DMS 273 (cell line): ENCODE measurements around the gene CSNK2B.
"Not testable (repeated sequence)": the region's sequence is repeated elsewhere in the genome, so short reads cannot be mapped to it uniquely, and the experiment has no call there.

Experiments used
- DNase-seq: peaks from one replicate; lab custom pipeline; 2025; ENCODE audit not compliant: unreplicated experiment; lab: John Stamatoyannopoulos, UW

The CSNK2B gene

DNA sequence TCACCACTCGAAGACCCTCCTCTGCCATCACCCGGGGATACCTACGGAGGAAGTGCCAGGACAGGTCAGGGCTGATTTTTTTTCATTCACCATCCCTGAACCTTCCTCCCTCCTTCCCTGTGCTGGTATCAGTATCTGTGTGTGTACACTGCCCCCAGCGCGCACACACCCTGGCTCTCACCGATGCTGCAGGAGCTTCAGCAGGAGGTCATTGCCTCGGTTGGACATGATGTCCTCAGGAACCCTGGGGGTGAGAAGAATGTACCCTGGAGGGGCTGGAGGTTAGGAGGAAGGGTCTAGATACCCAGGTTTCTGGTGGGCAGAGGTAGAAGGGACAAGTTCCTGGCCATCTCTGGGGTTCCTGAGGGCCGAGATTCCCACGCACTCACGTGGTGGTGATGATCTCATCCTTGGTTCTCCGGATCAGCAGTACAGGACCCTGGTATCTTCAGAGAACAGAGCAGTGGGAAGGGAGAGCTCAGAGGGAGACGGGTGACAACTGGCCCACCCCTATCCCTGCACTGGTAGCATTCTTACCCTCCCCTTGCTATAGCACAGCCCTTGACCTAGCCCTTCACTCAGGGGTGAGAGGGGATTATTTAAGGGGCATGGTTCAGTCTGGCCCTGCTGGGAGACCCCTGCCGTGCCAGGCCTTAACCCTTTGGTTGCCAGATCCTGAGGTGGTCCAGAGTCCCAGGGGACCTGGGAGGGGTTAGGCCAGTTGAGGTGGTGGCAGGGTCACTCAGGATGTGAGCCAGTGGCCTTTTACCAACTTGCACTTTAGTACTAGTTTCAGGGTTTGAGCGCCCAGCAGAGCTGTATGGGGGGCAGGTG lies 22.2 kb downstream of the CSNK2B start:
- no peak for DNase-seq

- DNase-seq, result no peak
Observed at GRCh38 chr6:31689249-31690110, 23.6 kb downstream of the CSNK2B start.

- no peak for DNase-seq
Observed at GRCh38 chr6:31690231-31691077, 24.6 kb downstream of the CSNK2B start.

DNA sequence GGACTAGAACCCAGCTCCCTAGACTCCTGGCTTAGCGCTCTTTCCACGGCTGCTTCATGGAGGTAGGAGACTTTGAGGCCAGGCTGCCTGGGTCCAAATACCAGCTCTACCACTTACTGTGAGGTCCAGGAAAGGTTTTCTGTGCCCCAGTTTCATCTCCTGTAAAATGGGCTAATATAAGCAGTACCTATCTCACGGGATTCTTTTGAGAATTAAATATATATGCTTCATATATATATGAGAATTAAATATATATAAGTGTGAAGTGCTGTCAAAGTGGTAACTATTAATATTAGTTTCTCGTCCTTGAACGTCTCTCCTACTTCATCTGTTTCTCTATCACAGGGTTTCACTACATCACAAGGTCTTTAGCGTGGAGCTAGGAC lies 25.2 kb downstream of the CSNK2B start:
- DNase-seq, result no peak

GRCh38 chr6:31691564-31692108 lies 25.8 kb downstream of the CSNK2B start:
- DNase-seq, result no peak

GRCh38 chr6:31692353-31692752 lies 26.5 kb downstream of the CSNK2B start:
- DNase-seq, result no peak

DNA sequence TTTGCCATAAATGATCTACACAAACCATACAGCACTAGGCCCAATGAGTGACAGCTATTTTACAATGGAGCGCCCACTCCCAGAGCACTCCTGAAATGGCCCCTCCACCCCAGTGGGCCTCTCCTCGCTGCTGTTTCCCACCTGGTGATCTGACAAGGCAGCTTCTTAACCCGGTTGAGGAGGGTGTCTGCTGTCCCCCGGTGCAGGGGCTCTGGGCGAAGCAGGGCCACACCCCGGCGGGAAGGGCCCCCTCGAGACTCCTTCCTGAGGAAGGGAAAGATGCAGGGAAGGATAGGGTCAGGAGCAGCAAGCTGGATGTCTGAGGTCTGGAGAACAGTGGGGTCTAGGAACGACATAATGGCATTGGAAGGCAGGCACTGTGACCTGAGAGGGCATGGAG lies 27.0 kb downstream of the CSNK2B start:
- DNase-seq, result no peak

- no peak for DNase-seq
Observed at GRCh38 chr6:31693535-31693934, 27.7 kb downstream of the CSNK2B start.

DNA sequence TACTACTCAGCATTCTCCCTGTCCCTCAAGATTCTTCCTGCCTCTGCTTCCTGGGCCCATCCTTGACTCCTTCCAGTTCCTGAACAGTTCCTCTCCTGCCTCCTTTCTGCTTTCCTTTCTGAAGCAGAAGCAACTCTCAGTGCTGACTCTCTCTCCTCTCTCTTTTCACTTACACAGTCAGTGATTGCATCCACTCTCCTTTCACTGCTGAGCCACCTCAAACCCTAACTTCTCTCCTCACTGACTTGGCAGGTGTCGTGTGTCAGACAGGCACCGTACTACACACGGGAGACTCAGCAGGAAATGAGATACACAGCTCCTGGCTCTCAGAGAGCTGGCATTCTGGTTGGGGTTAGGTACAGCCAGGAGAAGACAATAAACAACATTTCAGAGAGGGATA lies 31.7 kb downstream of the CSNK2B start:
- peak; percentile 28 for DNase-seq

- DNase-seq, result no peak
Observed at GRCh38 chr6:31700740-31701401, 35.0 kb downstream of the CSNK2B start.

DNA sequence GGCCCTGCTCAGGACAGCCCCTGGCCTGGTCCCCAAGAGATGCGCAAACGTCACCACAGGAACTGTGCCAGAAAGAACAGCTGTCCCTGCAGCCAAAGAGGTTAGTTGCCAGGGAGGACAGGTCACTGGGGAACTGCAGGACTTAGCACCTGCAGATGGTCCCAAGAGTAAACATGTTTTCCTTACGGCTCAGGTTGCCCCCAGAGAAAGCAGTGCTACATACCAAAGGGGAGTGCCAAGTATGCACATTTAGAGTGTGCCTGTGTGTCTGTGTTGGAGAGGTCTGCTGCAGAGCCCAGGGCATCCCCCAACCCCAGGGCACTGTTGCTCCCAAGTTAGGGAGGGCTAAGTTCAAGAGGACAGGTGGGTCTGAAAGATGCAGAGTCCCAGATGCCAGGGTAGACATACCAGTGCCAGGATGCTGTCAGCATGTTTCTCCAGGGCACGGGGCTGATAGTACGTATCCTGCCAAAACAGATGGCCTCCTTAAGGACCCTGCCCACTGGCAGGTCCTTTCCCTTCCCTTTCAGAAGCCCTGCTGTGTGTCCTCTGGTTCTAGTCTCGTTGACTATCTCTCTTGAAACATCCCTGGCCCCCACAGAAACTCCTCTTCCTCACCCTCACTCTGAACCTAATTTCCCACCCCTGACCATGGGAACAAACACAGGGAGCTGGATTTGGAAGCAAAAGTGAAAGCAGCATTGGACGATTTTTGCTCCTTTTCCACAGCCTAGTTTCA lies 36.0 kb downstream of the CSNK2B start:
- peak; percentile 80 for DNase-seq

- DNase-seq, result peak; percentile 72
Observed at GRCh38 chr6:31702405-31702818, 36.5 kb downstream of the CSNK2B start.

DNA sequence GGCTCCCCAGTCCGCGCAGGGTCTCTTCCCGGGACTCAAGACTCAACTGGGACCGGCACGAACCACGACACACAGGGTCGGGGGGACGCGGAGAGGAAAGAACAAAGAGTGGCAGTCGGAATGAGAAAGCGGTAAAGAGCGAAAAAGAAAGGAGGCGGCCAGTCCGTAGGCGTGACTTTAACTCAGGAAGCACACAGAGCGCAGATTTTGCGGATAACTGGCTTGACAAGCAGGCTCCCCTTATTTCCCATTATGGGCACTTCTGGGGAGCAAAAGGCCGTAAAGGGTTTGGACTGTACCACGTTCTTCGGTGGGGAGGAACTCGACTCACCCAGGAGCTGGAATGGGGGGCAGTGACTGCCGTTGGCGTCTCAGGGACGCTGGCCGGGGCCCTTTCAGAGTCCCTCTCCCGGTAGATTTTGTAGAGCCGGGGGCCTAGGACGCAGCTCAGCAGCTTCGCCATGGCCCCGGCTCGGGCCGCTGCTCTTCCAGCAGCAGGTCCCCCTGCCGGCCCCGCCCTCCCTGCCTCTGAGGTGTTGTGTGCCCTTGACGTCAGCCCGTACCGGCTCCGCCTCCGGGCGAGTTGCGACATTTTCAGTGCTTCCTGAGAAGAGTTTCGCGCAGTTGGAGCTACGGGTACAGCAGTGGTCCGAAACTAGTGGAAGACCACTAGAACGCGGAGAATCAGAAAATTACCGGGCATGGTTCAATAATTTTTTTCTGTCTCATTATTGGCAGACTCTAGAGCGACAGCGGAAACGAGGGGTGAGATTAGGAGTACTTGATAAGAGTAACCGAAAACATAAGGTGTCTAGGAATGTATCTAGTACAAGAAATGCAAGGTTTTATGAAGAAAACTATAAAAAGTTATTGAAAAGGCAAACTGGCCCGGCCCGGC lies 37.2 kb downstream of the CSNK2B start, which contains the start of gene ABHD16A:
Gene ABHD16A (minus strand): TSS at position 506 of the 898 bp plus-strand sequence. CDS start 43 bp downstream, at position 463.
- peak; percentile 99 for DNase-seq

- no peak for DNase-seq
Observed at GRCh38 chr6:31705931-31706330, 40.1 kb downstream of the CSNK2B start.

DNA sequence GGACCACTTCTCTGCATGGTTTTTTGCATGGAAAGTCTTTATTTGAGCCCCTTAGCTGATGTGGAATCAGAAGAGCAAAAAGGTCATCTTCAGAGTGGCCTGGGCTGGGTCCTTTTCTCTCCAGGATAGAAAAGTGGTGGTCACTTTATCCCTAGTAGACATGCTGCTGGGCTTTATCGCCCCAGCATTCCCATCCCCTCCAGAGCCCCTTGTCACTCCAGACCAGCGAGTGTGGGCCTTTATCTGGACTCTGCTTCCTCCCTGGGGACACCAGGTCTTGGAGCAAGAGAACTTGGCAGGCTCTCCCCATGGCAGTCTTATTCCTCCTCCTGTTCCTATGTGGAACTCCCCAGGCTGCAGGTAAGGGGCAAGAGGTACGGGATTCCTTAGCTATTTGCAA lies 40.7 kb downstream of the CSNK2B start, which contains the start of gene LY6G6F:
Gene LY6G6F (plus strand): TSS at position 268 of the 400 bp plus-strand sequence. CDS start 41 bp downstream, at position 309.
- no peak for DNase-seq

- DNase-seq, result no peak
Observed at GRCh38 chr6:31707701-31708100, 41.8 kb downstream of the CSNK2B start.

DNA sequence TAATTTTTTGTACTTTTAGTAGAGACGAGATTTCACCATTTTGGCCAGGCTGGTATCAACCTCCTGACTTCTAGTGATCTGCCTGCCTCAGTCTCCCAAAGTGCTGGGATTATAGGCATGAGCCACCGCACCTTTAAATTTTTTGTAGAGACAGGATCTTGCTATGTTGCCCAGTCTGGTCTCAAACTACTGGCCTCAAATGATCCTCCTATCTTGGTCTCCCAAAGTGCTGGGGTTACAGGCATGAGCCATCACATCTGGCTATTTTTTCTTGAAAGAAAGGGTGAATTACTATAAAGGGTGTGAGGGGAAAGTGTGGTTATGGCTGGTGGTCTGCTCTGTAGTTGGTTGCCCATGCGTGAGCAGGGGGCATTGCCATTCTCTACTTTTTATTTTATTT lies 42.3 kb downstream of the CSNK2B start:
- no peak for DNase-seq

GRCh38 chr6:31709157-31709556 lies 43.3 kb downstream of the CSNK2B start:
- not testable (repeated sequence) for DNase-seq
